H1 (cell line): ENCODE data around the gene ZCRB1. TPM values are rescaled to one million over a fixed set of nuclear protein-coding genes. Genes with fewer than 3 reads are reported as not detected.
"Not testable (repeated sequence)": the region's sequence is repeated elsewhere in the genome, so short reads cannot be mapped to it uniquely, and the experiment has no call there.

ENCODE experiments used
- CTCF ChIA-PET: fragments of 300-600 bp; sonication (Branson Sonifier 250); formaldehyde crosslinking; loops from one replicate; lab custom pipeline; 2021; ENCODE audit not compliant: partially characterized antibody; lab: Charles Lee
- POLR2A ChIA-PET: fragments of 300-600 bp; sonication (Branson Sonifier 250); formaldehyde crosslinking; loops from one replicate; lab custom pipeline; 2021; ENCODE audit warnings: inconsistent platforms; ENCODE audit not compliant: partially characterized antibody; lab: Charles Lee
- DNase-seq, 2 experiments: peaks; one replicate each; pipeline versions ENCODE4 v3.0.0 to v3.0.0-alpha.2; 2010 to 2022; ENCODE audit warnings: low spot score in 2 of 2, low read depth in 1 of 2, mixed read lengths in 1 of 2
- FAIRE-seq: peaks from 2 replicates; lab custom pipeline; 2011; peaks lifted over from hg19 to GRCh38; lab: Jason Lieb, UNC
- H2AFZ ChIP-seq: 2 replicates; pipeline ENCODE4 v1.8.1; 2012; ENCODE audit warnings: low read length, inconsistent platforms
- H2AK5ac ChIP-seq: 2 replicates; pipeline ENCODE4 v1.6.1; 2013; ENCODE audit warnings: low read depth, low read length
- H2BK120ac ChIP-seq: replicated peaks from 2 replicates; pipeline ENCODE3; 2013; ENCODE audit warnings: low read depth, low read length, inconsistent platforms
- H2BK12ac ChIP-seq: 2 replicates; pipeline ENCODE4 v1.6.1; 2013; ENCODE audit warnings: low read depth, low read length
- H2BK15ac ChIP-seq: 2 replicates; pipeline ENCODE4 v1.6.1; 2013; ENCODE audit warnings: low read length
- H2BK20ac ChIP-seq: 2 replicates; pipeline ENCODE4 v1.6.1; 2013; ENCODE audit warnings: low read length
- H2BK5ac ChIP-seq: 2 replicates; pipeline ENCODE4 v1.6.1; 2013; ENCODE audit warnings: low read depth, low read length
- H3K14ac ChIP-seq: 2 replicates; pipeline ENCODE4 v1.6.1; 2013; ENCODE audit warnings: inconsistent platforms; ENCODE audit not compliant: insufficient read length
- H3K18ac ChIP-seq: 2 replicates; pipeline ENCODE4 v1.6.1; 2013; ENCODE audit warnings: low read length; ENCODE audit errors: extremely low read depth
- H3K23ac ChIP-seq: 2 replicates; pipeline ENCODE4 v1.6.1; 2013; ENCODE audit warnings: inconsistent platforms; ENCODE audit not compliant: insufficient read length
- H3K23me2 ChIP-seq: 2 replicates; pipeline ENCODE4 v1.6.1; 2013; ENCODE audit warnings: low read depth, low read length
- H3K27ac ChIP-seq: 2 replicates; pipeline ENCODE4 v1.6.1; 2011; ENCODE audit warnings: low read depth, low read length, inconsistent platforms
- H3K27me3 ChIP-seq, 4 experiments: replicated peaks in 1 of 4; 1 replicate in 1 of 4; 2 replicates in 3 of 4; pipeline versions ENCODE4 v1.6.1 to v1.8.1; 2011 to 2013; ENCODE audit warnings: low read length in 3 of 4, mild to moderate bottlenecking in 3 of 4, inconsistent platforms in 2 of 4, mixed read lengths in 2 of 4, moderate library complexity in 1 of 4; ENCODE audit not compliant: control insufficient read depth in 3 of 4, insufficient read depth in 3 of 4; ENCODE audit errors: extremely low read depth in 1 of 4
- H3K36me3 ChIP-seq, 4 experiments: 2 replicates each; pipeline versions ENCODE4 v1.6.1 to v1.8.1; 2011 to 2013; ENCODE audit warnings: mild to moderate bottlenecking in 4 of 4, low read length in 3 of 4, moderate library complexity in 2 of 4, control low read depth in 1 of 4, inconsistent platforms in 1 of 4; ENCODE audit not compliant: insufficient read depth in 4 of 4, control insufficient read depth in 2 of 4
- H3K4ac ChIP-seq: replicated peaks from 2 replicates; pipeline ENCODE3; 2013; ENCODE audit warnings: low read length, low read depth, mixed read lengths, inconsistent platforms; ENCODE audit not compliant: insufficient read length
- H3K4me1 ChIP-seq, 4 experiments: replicated peaks in 1 of 4; 1 replicate in 1 of 4; 2 replicates in 3 of 4; pipeline versions ENCODE4 v1.6.1 to v1.8.1; 2011 to 2013; ENCODE audit warnings: low read length in 3 of 4, inconsistent platforms in 2 of 4, mixed read lengths in 1 of 4; ENCODE audit not compliant: insufficient read depth in 4 of 4, control insufficient read depth in 3 of 4
- H3K4me2 ChIP-seq, 2 experiments: 2 replicates each; pipeline versions ENCODE4 v1.6.1 to v1.8.1; 2011 to 2013; ENCODE audit warnings: low read depth in 2 of 2, low read length in 2 of 2, control low read depth in 1 of 2, inconsistent platforms in 1 of 2, mild to moderate bottlenecking in 1 of 2; ENCODE audit not compliant: insufficient read depth in 1 of 2
- H3K4me3 ChIP-seq, 4 experiments: fragments of 200-600, 300-600 bp in 1 of 4; sonication (generic), shearing (Covaris generic), sonication (Bioruptor Twin) in 1 of 4; 2 replicates each; pipeline versions ENCODE4 v1.5.1 to v1.8.1; 2011 to 2016; ENCODE audit warnings: low read length in 4 of 4, low read depth in 3 of 4, control low read depth in 2 of 4, inconsistent platforms in 2 of 4, mild to moderate bottlenecking in 2 of 4, mixed read lengths in 1 of 4, moderate library complexity in 1 of 4; ENCODE audit not compliant: insufficient read depth in 2 of 4; ENCODE audit errors: extremely low read depth in 1 of 4
- H3K56ac ChIP-seq: replicated peaks from 2 replicates; pipeline ENCODE3; 2013; ENCODE audit warnings: low read depth, mild to moderate bottlenecking, mixed read lengths, low read length, inconsistent platforms; ENCODE audit not compliant: insufficient read length
- H3K79me1 ChIP-seq: 2 replicates; pipeline ENCODE4 v1.6.1; 2013; ENCODE audit warnings: low read depth, low read length, control low read depth
- H3K79me2 ChIP-seq, 2 experiments: 2 replicates each; pipeline versions ENCODE4 v1.6.1 to v1.8.1; 2012 to 2013; ENCODE audit warnings: low read length in 2 of 2, mild to moderate bottlenecking in 2 of 2, inconsistent platforms in 1 of 2; ENCODE audit not compliant: insufficient read depth in 2 of 2, control insufficient read depth in 1 of 2
- H3K9ac ChIP-seq, 4 experiments: replicated peaks in 1 of 4; 1 replicate in 1 of 4; 2 replicates in 3 of 4; pipeline versions ENCODE4 v1.6.1 to v1.8.1; 2011 to 2013; ENCODE audit warnings: low read depth in 3 of 4, low read length in 3 of 4, control low read depth in 2 of 4, mild to moderate bottlenecking in 2 of 4, moderate library complexity in 2 of 4, inconsistent platforms in 1 of 4; ENCODE audit errors: extremely low read depth in 1 of 4
- H3K9me3 ChIP-seq, 2 experiments: 2 replicates each; pipeline versions ENCODE4 v1.6.1 to v1.8.1; 2012 to 2013; ENCODE audit warnings: mild to moderate bottlenecking in 2 of 2, moderate library complexity in 2 of 2, control low read depth in 1 of 2, inconsistent platforms in 1 of 2, low read depth in 1 of 2, low read length in 1 of 2, mixed read lengths in 1 of 2; ENCODE audit not compliant: insufficient read depth in 2 of 2
- H4K20me1 ChIP-seq, 2 experiments: replicated peaks in 1 of 2; 2 replicates each; pipeline versions ENCODE3 to v1.8.1; 2011 to 2013; ENCODE audit warnings: inconsistent platforms in 2 of 2, low read length in 2 of 2, mild to moderate bottlenecking in 1 of 2; ENCODE audit not compliant: insufficient read depth in 2 of 2, control insufficient read depth in 1 of 2
- H4K5ac ChIP-seq: 2 replicates; pipeline ENCODE4 v1.6.1; 2013; ENCODE audit warnings: low read length, low read depth, mixed read lengths, inconsistent platforms; ENCODE audit not compliant: insufficient read length
- H4K8ac ChIP-seq: 2 replicates; pipeline ENCODE4 v1.8.0; 2013; ENCODE audit warnings: mild to moderate bottlenecking, moderate library complexity, low read length, inconsistent platforms; ENCODE audit not compliant: insufficient read depth; ENCODE audit errors: extremely low read depth
- H4K91ac ChIP-seq: replicated peaks from 2 replicates; pipeline ENCODE3; 2013; ENCODE audit warnings: low read length, mixed read lengths, inconsistent platforms; ENCODE audit not compliant: insufficient read length
- WGBS, 2 experiments: shearing (Covaris generic) in 1 of 2; methylation state at CpG; one replicate each; pipeline versions ENCODE4 v1.1.6 to v1.1.7; 2013 to 2015; ENCODE audit warnings: low lambda C conversion rate in 2 of 2, mixed read lengths in 2 of 2, inconsistent platforms in 1 of 2, low coverage in 1 of 2, missing lambda C conversion rate in 1 of 2; ENCODE audit not compliant: insufficient replicate concordance in 2 of 2, insufficient coverage in 1 of 2, insufficient read length in 1 of 2; ENCODE audit errors: extremely low coverage in 1 of 2, missing lambda C conversion rate in 1 of 2; 5-methylcytosine and 5-hydroxymethylcytosine counted together
- polyA plus RNA-seq, 7 experiments: library from polyadenylated mRNA; depleted of rRNA in 3 of 7; stranded (reverse) in 5 of 7; unstranded in 2 of 7; fragments of >200 nt in 5 of 7; fragments of 200-250 nt in 2 of 7; gene quantifications; 1 replicate in 5 of 7; 2 replicates in 1 of 7; 4 replicates in 1 of 7; pipeline versions ENCODE4 v1.2.1 to v1.2.3, GENCODE V29; 2011 to 2013; ENCODE audit warnings: missing spikeins in 2 of 7, mixed read lengths in 2 of 7
- total RNA-seq: library from RNA; stranded (reverse); fragmentation: NEBNext Ultra II Directional; extraction: Animal tissue kit (Norgen Biotek cat#: 25700); gene quantifications from 2 replicates; pipeline ENCODE4 v1.2.1, GENCODE V29; 2021

The ZCRB1 gene
- total and polyA plus RNA-seq, 2 of the 8 experiments (the other 6 are each of a cell fraction or from before 2014, with no cell fraction given): 22.0 to 52.5 TPM

DNA sequence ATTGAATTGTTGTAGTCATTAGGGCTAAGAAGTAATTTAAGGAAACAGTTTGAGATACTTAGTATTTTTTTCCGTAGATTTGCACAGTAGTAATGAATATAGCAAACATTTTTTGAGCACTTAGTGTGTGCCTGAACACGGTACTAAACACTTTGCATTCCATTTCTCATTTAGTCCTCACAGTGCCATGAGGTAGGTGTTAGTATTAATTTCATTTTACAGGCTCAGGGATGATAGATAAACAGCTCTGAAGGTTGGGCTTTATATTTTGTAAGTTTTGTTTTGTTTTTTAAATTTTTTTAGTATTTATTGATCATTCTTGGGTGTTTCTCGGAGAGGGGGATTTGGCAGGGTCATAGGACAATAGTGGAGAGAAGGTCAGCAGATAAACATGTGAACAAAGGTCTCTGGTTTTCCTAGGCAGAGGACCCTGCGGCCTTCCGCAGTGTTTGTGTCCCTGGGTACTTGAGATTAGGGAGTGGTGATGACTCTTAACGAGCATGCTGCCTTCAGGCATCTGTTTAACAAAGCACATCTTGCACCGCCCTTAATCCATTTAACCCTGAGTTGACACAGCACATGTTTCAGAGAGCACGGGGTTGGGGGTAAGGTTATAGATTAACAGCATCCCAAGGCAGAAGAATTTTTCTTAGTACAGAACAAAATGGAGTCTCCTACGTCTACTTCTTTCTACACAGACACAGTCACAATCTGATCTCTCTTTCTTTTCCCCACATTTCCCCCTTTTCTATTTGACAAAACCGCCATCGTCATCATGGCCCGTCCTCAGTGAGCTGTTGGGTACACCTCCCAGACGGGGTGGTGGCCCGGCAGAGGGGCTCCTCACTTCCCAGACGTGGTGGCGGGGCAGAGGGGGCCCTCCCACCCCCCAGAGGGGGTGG, 23.5 kb upstream of the ZCRB1 start:
- H3K23ac ChIP-seq, H3K23me2 ChIP-seq, H3K79me1 ChIP-seq, H3K14ac ChIP-seq, H4K5ac ChIP-seq, H3K4me1 ChIP-seq, H3K4me2 ChIP-seq, H2BK15ac ChIP-seq, H2AK5ac ChIP-seq, H3K56ac ChIP-seq, H3K4me3 ChIP-seq, H3K9ac ChIP-seq, H3K27ac ChIP-seq, H4K20me1 ChIP-seq, H2BK5ac ChIP-seq, H2BK12ac ChIP-seq, H3K4ac ChIP-seq, POLR2A ChIA-PET, FAIRE-seq, H4K91ac ChIP-seq, H3K18ac ChIP-seq, H4K8ac ChIP-seq, H2BK120ac ChIP-seq, H3K27me3 ChIP-seq, H2BK20ac ChIP-seq, DNase-seq, H2AFZ ChIP-seq: not testable (repeated sequence)
- 99% methylated on average over 7 of the region's 16 CpGs; no CpG with 5 or more reads in 1 of the 2 experiments for WGBS, 2 experiments
- H3K9me3 ChIP-seq: peaks cover 4 to 12% of the 10 kb centered on the region in 2 experiments; a peak in 1 of 4 replicates
- CTCF ChIA-PET: interaction anchor here (0.7 to 1.0 kb wide), 2 partner anchors 10 to 724 kb away, joined by 3 read pairs; no protein-coding TSS in a partner anchor
- H3K36me3 ChIP-seq: peaks cover 0 to 13% (median 6%) of the 10 kb centered on the region in 4 experiments; a peak in 4 of 8 replicates
- H3K79me2 ChIP-seq: peaks cover 0 to 50% of the 10 kb centered on the region in 2 experiments; a peak in 2 of 4 replicates
